SK-N-SH treated with all-trans-retinoic acid at 6 μM for 48 hours (cell line): ENCODE results near the gene THUMPD2.

Source experiments
- ATAC-seq: fragments of 200-7000 bp; cut with Tn5 transposase; 3 replicates; pipeline ENCODE4 v1.9.1; 2020; ENCODE audit warnings: mild to moderate bottlenecking, moderate library complexity
- ARNTL ChIP-seq: fragments of 450-650 bp; formaldehyde crosslinking; IDR thresholded peaks from 2 replicates; pipeline ENCODE4 v1.5.0; 2020; ENCODE audit warnings: low read depth, mild to moderate bottlenecking, moderate library complexity, borderline replicate concordance
- BACH2 ChIP-seq: fragments of 250-450 bp; sonication (Bioruptor Pico); IDR thresholded peaks from 2 replicates; pipeline ENCODE4 v1.9.0; 2021; ENCODE audit warnings: mild to moderate bottlenecking, borderline replicate concordance
- CREB5 ChIP-seq: fragments of 250-450 bp; sonication (Bioruptor Pico); IDR thresholded peaks from 2 replicates; pipeline ENCODE4 v1.5.1; 2020; ENCODE audit warnings: low read depth, mild to moderate bottlenecking, moderate library complexity
- CSDC2 ChIP-seq: fragments of 250-450 bp; sonication (Bioruptor Pico); IDR thresholded peaks from 2 replicates; pipeline ENCODE4 v1.5.0; 2020; ENCODE audit warnings: mild to moderate bottlenecking, moderate library complexity
- CSRNP3 ChIP-seq: fragments of 250-450 bp; sonication (Bioruptor Pico); IDR thresholded peaks from 2 replicates; pipeline ENCODE4 v1.5.1; 2021; ENCODE audit warnings: mild to moderate bottlenecking, moderate library complexity
- ESRRG ChIP-seq: fragments of 250-450 bp; sonication (Bioruptor Pico); IDR thresholded peaks from 2 replicates; pipeline ENCODE4 v1.6.1; 2021; ENCODE audit warnings: mild to moderate bottlenecking
- GLIS3 ChIP-seq: fragments of 250-450 bp; sonication (Bioruptor Pico); IDR thresholded peaks from 2 replicates; pipeline ENCODE4 v1.5.0; 2020; ENCODE audit warnings: mild to moderate bottlenecking, moderate library complexity
- OSR1 ChIP-seq: fragments of 250-450 bp; sonication (Bioruptor Pico); IDR thresholded peaks from 2 replicates; pipeline ENCODE4 v1.8.0; 2022; ENCODE audit warnings: moderate library complexity, mild to moderate bottlenecking, inconsistent platforms
- PATZ1 ChIP-seq: fragments of 250-450 bp; sonication (Bioruptor Pico); IDR thresholded peaks from 2 replicates; pipeline ENCODE4 v1.8.0; 2020; ENCODE audit warnings: mild to moderate bottlenecking, moderate library complexity, borderline replicate concordance
- POU6F1 ChIP-seq: fragments of 250-450 bp; sonication (Bioruptor Pico); IDR thresholded peaks from 2 replicates; pipeline ENCODE4 v1.8.0; 2021; ENCODE audit warnings: low read depth, mild to moderate bottlenecking, moderate library complexity, borderline replicate concordance
- PPARA ChIP-seq: fragments of 250-450 bp; sonication (Bioruptor Pico); IDR thresholded peaks from 2 replicates; pipeline ENCODE4 v1.5.0; 2020; ENCODE audit warnings: mild to moderate bottlenecking, borderline replicate concordance
- RARB ChIP-seq: fragments of 250-450 bp; sonication (Bioruptor Pico); IDR thresholded peaks from 2 replicates; pipeline ENCODE4 v1.8.0; 2021; ENCODE audit warnings: mild to moderate bottlenecking, moderate library complexity
- SNAI2 ChIP-seq: fragments of 250-450 bp; sonication (Bioruptor Pico); IDR thresholded peaks from 2 replicates; pipeline ENCODE4 v1.5.0; 2020; ENCODE audit warnings: mild to moderate bottlenecking, moderate library complexity
- TOX ChIP-seq: fragments of 250-450 bp; sonication (Bioruptor Pico); IDR thresholded peaks from 2 replicates; pipeline ENCODE4 v1.8.0; 2021; ENCODE audit warnings: mild to moderate bottlenecking, moderate library complexity, borderline replicate concordance
- TSHZ2 ChIP-seq: fragments of 250-450 bp; sonication (Bioruptor Pico); IDR thresholded peaks from 2 replicates; pipeline ENCODE4 v1.5.0; 2020; ENCODE audit warnings: mild to moderate bottlenecking, moderate library complexity
- ZC3H10 ChIP-seq: fragments of 250-450 bp; sonication (Bioruptor Pico); IDR thresholded peaks from 2 replicates; pipeline ENCODE4 v1.5.1; 2021; ENCODE audit warnings: mild to moderate bottlenecking, moderate library complexity
- ZFP3 ChIP-seq: fragments of 250-450 bp; sonication (Bioruptor Pico); IDR thresholded peaks from 2 replicates; pipeline ENCODE4 v1.5.0; 2020; ENCODE audit warnings: mild to moderate bottlenecking, moderate library complexity
- ZNF565 ChIP-seq: fragments of 450-650 bp; formaldehyde crosslinking; conservative IDR thresholded peaks from 2 replicates; pipeline ENCODE4 v1.5.0; 2020; ENCODE audit warnings: low read depth, mild to moderate bottlenecking, moderate library complexity
- ZNF70 ChIP-seq: fragments of 450-650 bp; formaldehyde crosslinking; IDR thresholded peaks from 2 replicates; pipeline ENCODE4 v1.5.0; 2020; ENCODE audit warnings: mild to moderate bottlenecking, moderate library complexity
- ZNF8 ChIP-seq: fragments of 450-650 bp; formaldehyde crosslinking; IDR thresholded peaks from 2 replicates; pipeline ENCODE4 v1.5.0; 2020; ENCODE audit warnings: mild to moderate bottlenecking, moderate library complexity

The THUMPD2 gene

GRCh38 chr2:39706312-39706711 is 72.7 kb downstream of the THUMPD2 start:
- TF ChIP-seq ZC3H10: no peak
- no peak for TF ChIP-seq CREB5 (CRISPR knock-in tag)
- no peak for TF ChIP-seq OSR1 (CRISPR knock-in tag)
- no peak for TF ChIP-seq ZNF8 (CRISPR knock-in tag)
- no peak for TF ChIP-seq ARNTL (CRISPR knock-in tag)
- TF ChIP-seq ESRRG (CRISPR knock-in tag): no peak
- no peak for TF ChIP-seq POU6F1
- no peak for TF ChIP-seq BACH2
- no peak for TF ChIP-seq RARB
- no peak for TF ChIP-seq PPARA (CRISPR knock-in tag)
- TF ChIP-seq TSHZ2 (CRISPR knock-in tag): no peak
- no peak for TF ChIP-seq PATZ1 (CRISPR knock-in tag)
- no peak for TF ChIP-seq ZNF565 (CRISPR knock-in tag)
- no peak for TF ChIP-seq SNAI2 (CRISPR knock-in tag)
- TF ChIP-seq ZFP3 (CRISPR knock-in tag): no peak
- no peak for ATAC-seq

- no peak for ATAC-seq
- TF ChIP-seq POU6F1: no peak
Observed at GRCh38 chr2:39705638-39706037, 73.4 kb downstream of the THUMPD2 start.

GRCh38 chr2:39704540-39704939 is 74.5 kb downstream of the THUMPD2 start:
- no peak for ATAC-seq
- TF ChIP-seq OSR1 (CRISPR knock-in tag): no peak
- no peak for TF ChIP-seq BACH2
- TF ChIP-seq CSRNP3 (CRISPR knock-in tag): no peak
- no peak for TF ChIP-seq PPARA (CRISPR knock-in tag)
- TF ChIP-seq TSHZ2 (CRISPR knock-in tag): no peak
- TF ChIP-seq SNAI2 (CRISPR knock-in tag): no peak
- TF ChIP-seq RARB: no peak
- TF ChIP-seq ARNTL (CRISPR knock-in tag): no peak
- no peak for TF ChIP-seq ZFP3 (CRISPR knock-in tag)
- no peak for TF ChIP-seq ESRRG (CRISPR knock-in tag)
- no peak for TF ChIP-seq ZNF565 (CRISPR knock-in tag)
- TF ChIP-seq TOX (CRISPR knock-in tag): no peak
- no peak for TF ChIP-seq ZNF70 (CRISPR knock-in tag)
- TF ChIP-seq GLIS3 (CRISPR knock-in tag): no peak
- no peak for TF ChIP-seq CSDC2 (CRISPR knock-in tag)
- TF ChIP-seq PATZ1 (CRISPR knock-in tag): no peak
